ENCODE measurements around the gene FNDC3B. TPM values are rescaled to one million over a fixed set of nuclear protein-coding genes. Genes with fewer than 3 reads are reported as not detected.

The FNDC3B gene
- total and polyA plus RNA-seq, 2 donors (not counting 1 experiment from before 2014, with no cell fraction given): 1.2 to 9.2 TPM

DNA sequence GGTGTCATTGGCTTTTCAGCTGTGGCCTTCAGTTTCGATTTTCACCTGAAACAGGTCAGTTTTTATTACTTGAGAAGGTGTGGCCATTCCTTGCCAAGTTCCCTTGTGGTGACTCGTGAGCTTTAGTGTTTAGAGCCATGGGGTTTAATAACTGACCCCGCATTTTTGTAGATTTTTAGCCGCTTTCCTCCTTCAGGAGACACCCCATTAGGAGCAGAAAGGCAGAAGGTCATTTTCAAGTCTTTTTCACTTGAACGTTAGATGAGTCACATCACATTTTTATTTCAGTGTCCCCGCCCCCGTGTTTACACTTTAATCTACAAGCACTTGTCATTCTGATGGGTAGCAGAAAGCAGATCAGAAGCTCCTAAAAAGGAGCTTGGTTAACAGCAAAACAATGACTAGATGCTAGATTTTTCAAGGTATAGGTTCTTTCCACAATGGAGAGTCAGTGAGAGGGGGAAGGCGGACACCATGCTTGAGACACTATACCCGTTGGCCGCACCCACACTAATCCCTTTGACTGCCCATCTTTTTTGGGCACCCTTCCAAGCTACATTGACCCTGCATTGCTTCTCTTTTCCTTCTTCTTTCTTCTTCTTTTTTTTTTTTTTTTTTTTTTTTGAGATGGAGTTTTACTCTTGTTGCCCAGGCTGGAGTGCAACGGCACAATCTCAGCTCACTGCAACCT lies 276.2 kb downstream of the FNDC3B start:
- Mint-ChIP-seq H3K4me3 (no peak overlapping the region), H3K9me3 (ENCODE audit: insufficient read depth) (no peaks in the 10 kb centered on the region), H3K27ac (no peak overlapping the region), H3K4me1 (no peaks in the 10 kb centered on the region), H3K27me3 (no peaks in the 10 kb centered on the region)
- Histone ChIP-seq H3K4me3 (ENCODE audit: control extremely low read depth in 1 of 5, extremely low read depth in 1 of 5, insufficient read depth in 1 of 5, low read depth in 2 of 5, low read length in 4 of 5) (no peak overlapping the region), H3K36me3 (replicated peaks in 1 of 2; ENCODE audit: control extremely low read depth in 1 of 2, control insufficient read depth in 1 of 2, extremely low read depth in 1 of 2, insufficient read depth in 2 of 2, low read length in 1 of 2) (no peaks in the 10 kb centered on the region), H3K27ac (ENCODE audit: low read length in 2 of 2) (no peak overlapping the region), H3K27me3 (replicated peaks in 1 of 4; ENCODE audit: control extremely low read depth in 1 of 4, control insufficient read depth in 3 of 4, insufficient read depth in 4 of 4, low read length in 3 of 4) (no peaks in the 10 kb centered on the region), H3K4me1 (ENCODE audit: control insufficient read depth in 2 of 2, insufficient read depth in 2 of 2, low read length in 2 of 2) (no peaks in the 10 kb centered on the region), H3K9ac (ENCODE audit: low read length) (no peak overlapping the region), H3K9me3 (ENCODE audit: control extremely low read depth in 1 of 3, control insufficient read depth in 2 of 3, insufficient read depth in 1 of 3, low read length in 2 of 3) (no peaks in the 10 kb centered on the region), H4K20me1 (ENCODE audit: control insufficient read depth, insufficient read depth, low read length, poor library complexity, severe bottlenecking) (no peaks in the 10 kb centered on the region), H3K4me2 (replicated peaks; ENCODE audit: low read depth, low read length, poor library complexity, severe bottlenecking) (no peak overlapping the region), H3K79me2 (ENCODE audit: control insufficient read depth, insufficient read depth, low read length) (no peaks in the 10 kb centered on the region), H2AFZ (ENCODE audit: insufficient read depth, low read depth, low read length, poor library complexity, severe bottlenecking) (no peak overlapping the region)
- intact Hi-C loops (cut with micrococcal nuclease): no loop called here
- DNase-seq (no peak), ATAC-seq (ENCODE audit: low read depth) (no peak)
- no peak for TF ChIP-seq EZH2 (IDR thresholded peaks at IDR 0.05; ENCODE audit: borderline replicate concordance, insufficient read depth, low read depth, low read length, poor library complexity, severe bottlenecking)
- TF ChIP-seq, protein P1, sequence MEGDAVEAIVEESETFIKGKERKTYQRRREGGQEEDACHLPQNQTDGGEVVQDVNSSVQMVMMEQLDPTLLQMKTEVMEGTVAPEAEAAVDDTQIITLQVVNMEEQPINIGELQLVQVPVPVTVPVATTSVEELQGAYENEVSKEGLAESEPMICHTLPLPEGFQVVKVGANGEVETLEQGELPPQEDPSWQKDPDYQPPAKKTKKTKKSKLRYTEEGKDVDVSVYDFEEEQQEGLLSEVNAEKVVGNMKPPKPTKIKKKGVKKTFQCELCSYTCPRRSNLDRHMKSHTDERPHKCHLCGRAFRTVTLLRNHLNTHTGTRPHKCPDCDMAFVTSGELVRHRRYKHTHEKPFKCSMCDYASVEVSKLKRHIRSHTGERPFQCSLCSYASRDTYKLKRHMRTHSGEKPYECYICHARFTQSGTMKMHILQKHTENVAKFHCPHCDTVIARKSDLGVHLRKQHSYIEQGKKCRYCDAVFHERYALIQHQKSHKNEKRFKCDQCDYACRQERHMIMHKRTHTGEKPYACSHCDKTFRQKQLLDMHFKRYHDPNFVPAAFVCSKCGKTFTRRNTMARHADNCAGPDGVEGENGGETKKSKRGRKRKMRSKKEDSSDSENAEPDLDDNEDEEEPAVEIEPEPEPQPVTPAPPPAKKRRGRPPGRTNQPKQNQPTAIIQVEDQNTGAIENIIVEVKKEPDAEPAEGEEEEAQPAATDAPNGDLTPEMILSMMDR (IDR thresholded peaks at IDR 0.05): no peak
- POLR2A ChIA-PET: no interaction called here
- 98% methylated on average over 5 of the region's 11 CpGs for WGBS (ENCODE audit: insufficient coverage)
- CTCF ChIA-PET: interaction anchor here (2.3 kb wide), 1 partner anchor 17 kb away, joined by 9 read pairs; no protein-coding TSS in a partner anchor

DNA sequence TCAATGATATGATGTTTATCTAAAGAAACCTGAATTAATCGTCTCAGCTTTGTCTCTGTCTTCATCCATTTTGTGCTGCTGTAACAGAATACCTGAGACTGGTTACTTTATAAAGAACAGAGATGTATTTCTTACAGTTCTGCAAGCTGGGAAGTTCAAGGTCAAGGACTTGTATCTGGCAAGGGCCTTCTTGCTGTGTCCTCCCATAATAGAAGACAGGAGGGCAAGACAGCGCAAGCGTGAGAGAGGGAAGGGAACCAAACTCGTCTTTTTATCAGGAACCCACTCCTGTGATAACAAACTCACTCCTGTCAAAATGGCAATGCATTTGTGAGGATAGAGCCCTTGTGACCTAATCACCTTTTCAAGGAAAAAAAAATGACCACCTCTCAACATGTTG lies 277.4 kb downstream of the FNDC3B start:
- CTCF ChIA-PET: interaction anchor here (2.3 kb wide), 1 partner anchor 16 kb away, joined by 9 read pairs; no protein-coding TSS in a partner anchor
- H3K4me3 Mint-ChIP-seq: no peak overlapping the region

More for the DNA sequence above, 277.4 kb downstream of the FNDC3B start:
- DNase-seq (no peak), ATAC-seq (ENCODE audit: low read depth) (no peak)
- Histone ChIP-seq H3K27me3 (replicated peaks in 1 of 4; ENCODE audit: control extremely low read depth in 1 of 4, control insufficient read depth in 3 of 4, insufficient read depth in 4 of 4, low read length in 3 of 4) (no peaks in the 10 kb centered on the region), H3K4me1 (ENCODE audit: control insufficient read depth in 2 of 2, insufficient read depth in 2 of 2, low read length in 2 of 2) (no peaks in the 10 kb centered on the region), H3K4me2 (replicated peaks; ENCODE audit: low read depth, low read length, poor library complexity, severe bottlenecking) (no peak overlapping the region), H3K9ac (ENCODE audit: low read length) (no peak overlapping the region), H3K27ac (ENCODE audit: low read length in 2 of 2) (no peak overlapping the region), H3K79me2 (ENCODE audit: control insufficient read depth, insufficient read depth, low read length) (no peaks in the 10 kb centered on the region), H3K36me3 (replicated peaks in 1 of 2; ENCODE audit: control extremely low read depth in 1 of 2, control insufficient read depth in 1 of 2, extremely low read depth in 1 of 2, insufficient read depth in 2 of 2, low read length in 1 of 2) (no peaks in the 10 kb centered on the region), H3K4me3 (ENCODE audit: control extremely low read depth in 1 of 5, extremely low read depth in 1 of 5, insufficient read depth in 1 of 5, low read depth in 2 of 5, low read length in 4 of 5) (no peak overlapping the region), H2AFZ (ENCODE audit: insufficient read depth, low read depth, low read length, poor library complexity, severe bottlenecking) (no peak overlapping the region), H3K9me3 (ENCODE audit: control extremely low read depth in 1 of 3, control insufficient read depth in 2 of 3, insufficient read depth in 1 of 3, low read length in 2 of 3) (no peaks in the 10 kb centered on the region), H4K20me1 (ENCODE audit: control insufficient read depth, insufficient read depth, low read length, poor library complexity, severe bottlenecking) (no peaks in the 10 kb centered on the region)
- no CpG with 5 or more reads among the region's 4 CpGs for WGBS (ENCODE audit: insufficient coverage)
- Mint-ChIP-seq H3K27me3 (no peaks in the 10 kb centered on the region), H3K4me1 (no peaks in the 10 kb centered on the region), H3K9me3 (ENCODE audit: insufficient read depth) (no peaks in the 10 kb centered on the region), H3K27ac (no peak overlapping the region)
- POLR2A ChIA-PET: no interaction called here
- TF ChIP-seq, protein P1 (IDR thresholded peaks at IDR 0.05): no peak
- TF ChIP-seq EZH2 (IDR thresholded peaks at IDR 0.05; ENCODE audit: borderline replicate concordance, insufficient read depth, low read depth, low read length, poor library complexity, severe bottlenecking): no peak
- intact Hi-C loops (cut with micrococcal nuclease): no loop called here

Data from B cell (primary cell).